IPS-18a (cell line): ENCODE measurements around the gene STXBP2.
A peak's percentile ranks its signal among the peaks of the same experiment; 100 is the strongest.

Source experiments
- H3K27ac ChIP-seq: one replicate; pipeline ENCODE4 v1.5.1; 2013; ENCODE audit warnings: low read length
- H3K27me3 ChIP-seq: one replicate; pipeline ENCODE4 v1.6.1; 2013; ENCODE audit warnings: mild to moderate bottlenecking, low read length; ENCODE audit not compliant: control insufficient read depth, insufficient read depth
- H3K36me3 ChIP-seq: one replicate; pipeline ENCODE4 v1.6.1; 2013; ENCODE audit warnings: low read depth, low read length; ENCODE audit not compliant: control insufficient read depth
- H3K4me1 ChIP-seq: one replicate; pipeline ENCODE4 v1.6.1; 2013; ENCODE audit warnings: low read depth, low read length; ENCODE audit not compliant: control insufficient read depth
- H3K4me3 ChIP-seq: one replicate; pipeline ENCODE4 v1.5.1; 2013; ENCODE audit warnings: low read length
- H3K9ac ChIP-seq: one replicate; pipeline ENCODE4 v1.6.1; 2013; ENCODE audit warnings: mild to moderate bottlenecking, low read length, moderate library complexity
- H3K9me3 ChIP-seq: one replicate; pipeline ENCODE4 v1.6.1; 2013; ENCODE audit warnings: low read depth, low read length; ENCODE audit not compliant: control insufficient read depth

The STXBP2 gene

DNA sequence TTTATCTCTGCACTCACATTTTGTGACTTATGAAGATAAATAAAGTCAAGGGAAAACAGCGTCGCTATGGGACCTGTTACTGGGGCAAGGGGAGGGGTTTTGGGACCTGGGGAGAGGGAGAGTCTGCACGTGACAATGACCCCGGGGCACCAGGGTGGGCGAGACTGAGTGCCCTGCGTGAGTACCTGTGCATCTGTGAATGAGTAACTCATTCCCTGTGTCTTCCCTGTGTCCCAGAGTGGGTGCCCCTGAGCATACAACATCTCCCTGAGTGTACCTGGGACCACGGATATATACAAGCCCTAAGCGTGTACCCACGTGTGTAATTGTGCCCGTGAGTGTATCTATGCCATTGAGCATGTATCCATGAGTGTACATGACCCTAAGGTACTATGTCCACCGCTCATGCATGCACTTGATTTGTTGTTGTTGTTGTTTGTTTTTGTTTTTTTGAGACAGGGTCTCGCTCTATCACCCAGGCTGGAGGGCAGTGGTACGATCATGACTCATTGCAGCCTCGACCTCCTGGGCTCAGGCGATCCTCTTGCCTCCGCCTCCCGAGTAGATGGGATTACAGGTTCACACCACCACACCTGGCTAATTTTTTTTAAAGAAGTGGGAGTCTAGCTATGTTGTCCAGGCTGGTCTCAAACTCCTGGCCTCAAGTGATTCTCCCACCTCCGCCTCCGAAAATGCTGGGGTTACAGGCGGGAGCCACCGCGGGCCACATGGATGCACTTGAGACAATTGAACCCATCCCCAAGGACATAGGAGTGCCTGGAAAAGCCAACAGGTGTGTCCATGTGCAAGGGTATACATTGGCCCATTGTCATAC lies 43.1 kb downstream of the STXBP2 start:
- Histone ChIP-seq H3K27ac (no peak overlapping the region), H3K9me3 (no peaks in the 10 kb centered on the region), H3K36me3 (peaks cover 6% of the 10 kb centered on the region), H3K4me3 (peak overlapping the region; percentile 80), H3K9ac (no peak overlapping the region), H3K27me3 (peaks cover 27% of the 10 kb centered on the region), H3K4me1 (peaks cover 4% of the 10 kb centered on the region)

GRCh38 chr19:7680606-7681339 lies 43.9 kb downstream of the STXBP2 start, which contains the start of gene TRAPPC5:
Gene TRAPPC5, plus strand, starts transcription at chr19:7680833. Its CDS starts 1,421 bp downstream, at chr19:7682254.
- no peak within 1 kb of the TSS for H3K27ac ChIP-seq
- H3K4me1 ChIP-seq, result peaks cover 4% of the 10 kb centered on the region
- H3K4me3 ChIP-seq, result peak within 1 kb of the TSS; percentile 80
- peaks cover 27% of the 10 kb centered on the region for H3K27me3 ChIP-seq
- no peaks in the 10 kb centered on the region for H3K9me3 ChIP-seq
- peak within 1 kb of the TSS; percentile 65 for H3K9ac ChIP-seq
- H3K36me3 ChIP-seq, result peaks cover 6% of the 10 kb centered on the region

DNA sequence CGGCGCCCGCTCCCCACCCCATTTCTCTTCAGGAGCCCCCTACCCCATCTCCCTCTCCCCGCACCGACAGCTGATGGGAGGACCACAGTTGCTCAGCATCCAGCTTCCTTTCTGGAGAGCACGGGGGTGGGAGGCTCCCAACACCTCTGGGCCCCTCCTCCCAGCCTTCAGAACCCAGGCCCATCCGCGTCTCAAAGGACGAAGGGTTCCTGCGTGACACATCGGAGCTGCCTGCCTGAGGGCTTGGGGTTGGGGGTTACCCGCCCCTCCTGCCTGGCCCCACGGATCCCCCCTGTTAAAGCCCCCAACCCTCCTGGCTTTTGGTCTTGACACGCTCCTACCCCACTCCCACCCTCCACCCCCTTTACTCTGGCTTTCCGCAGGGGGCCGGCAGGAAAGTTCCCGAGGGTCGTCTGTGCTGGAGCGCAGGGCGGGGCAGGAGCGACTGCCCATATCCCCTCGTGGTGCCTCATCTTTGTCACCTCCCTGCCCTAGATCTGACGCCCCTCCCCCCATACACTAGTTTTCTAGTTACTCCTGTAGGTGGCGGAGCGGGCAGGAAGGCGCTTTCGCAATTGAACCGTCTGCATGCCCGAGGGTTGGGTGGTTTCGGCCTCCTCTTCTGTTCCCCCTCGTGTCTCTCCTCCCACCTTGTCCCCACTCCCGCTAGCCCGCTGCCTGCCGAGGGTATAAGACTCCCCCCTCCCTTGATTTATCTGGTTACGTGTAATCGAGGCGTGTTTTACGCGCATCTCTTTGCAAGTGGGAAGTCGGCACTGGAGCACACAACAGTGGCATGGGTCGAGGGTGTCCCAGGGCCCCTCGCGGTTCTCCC lies 44.6 kb downstream of the STXBP2 start:
- Histone ChIP-seq H3K9ac (peak overlapping the region; percentile 65), H3K27ac (no peak overlapping the region), H3K27me3 (peaks cover 23% of the 10 kb centered on the region), H3K36me3 (peaks cover 6% of the 10 kb centered on the region), H3K4me3 (peak overlapping the region; percentile 80), H3K4me1 (peaks cover 4% of the 10 kb centered on the region), H3K9me3 (no peaks in the 10 kb centered on the region)

GRCh38 chr19:7682175-7682855 lies 45.4 kb downstream of the STXBP2 start:
- Histone ChIP-seq H3K4me3 (peak overlapping the region; percentile 80), H3K9ac (peak overlapping the region; percentile 65), H3K4me1 (peaks cover 4% of the 10 kb centered on the region), H3K9me3 (no peaks in the 10 kb centered on the region), H3K27ac (no peak overlapping the region), H3K27me3 (peaks cover 16% of the 10 kb centered on the region), H3K36me3 (peaks cover 6% of the 10 kb centered on the region)

- peaks cover 4% of the 10 kb centered on the region for H3K4me1 ChIP-seq
- no peak overlapping the region for H3K9ac ChIP-seq
- peaks cover 6% of the 10 kb centered on the region for H3K36me3 ChIP-seq
- H3K4me3 ChIP-seq, result no peak overlapping the region
- H3K27me3 ChIP-seq, result no peaks in the 10 kb centered on the region
- H3K9me3 ChIP-seq, result no peaks in the 10 kb centered on the region
- H3K27ac ChIP-seq, result no peak overlapping the region
Measured at GRCh38 chr19:7685546-7686445, 48.9 kb downstream of the STXBP2 start.

GRCh38 chr19:7687177-7687576 lies 50.3 kb downstream of the STXBP2 start:
- no peak overlapping the region for H3K27ac ChIP-seq
- no peak overlapping the region for H3K9ac ChIP-seq
- no peaks in the 10 kb centered on the region for H3K27me3 ChIP-seq
- no peak overlapping the region for H3K4me3 ChIP-seq
- H3K9me3 ChIP-seq, result no peaks in the 10 kb centered on the region
- peaks cover 6% of the 10 kb centered on the region for H3K36me3 ChIP-seq
- peaks cover under 1% of the 10 kb centered on the region for H3K4me1 ChIP-seq

DNA sequence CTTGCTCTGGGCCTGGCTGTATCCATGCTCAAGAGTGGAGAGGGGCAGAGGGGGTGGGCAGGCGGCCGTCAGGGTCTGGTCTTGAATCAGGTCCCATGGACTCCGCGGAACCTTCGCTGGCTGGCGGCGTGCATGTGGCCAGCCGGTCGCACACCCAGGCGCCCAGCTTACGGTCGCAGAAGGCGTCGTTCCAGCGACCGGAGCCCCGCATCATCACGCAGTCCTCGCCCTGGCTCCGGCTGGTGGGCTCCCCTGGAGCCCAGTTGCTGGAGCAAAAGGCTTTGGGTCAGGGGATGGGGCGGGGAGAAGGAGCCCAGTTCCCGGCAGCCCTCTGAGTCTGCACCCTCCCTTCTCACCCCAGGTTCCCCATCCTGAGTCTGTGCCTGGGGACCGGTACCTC lies 52.3 kb downstream of the STXBP2 start:
- no peak overlapping the region for H3K9ac ChIP-seq
- no peak overlapping the region for H3K4me3 ChIP-seq
- no peaks in the 10 kb centered on the region for H3K9me3 ChIP-seq
- H3K27me3 ChIP-seq, result no peaks in the 10 kb centered on the region
- H3K36me3 ChIP-seq, result no peaks in the 10 kb centered on the region
- no peaks in the 10 kb centered on the region for H3K4me1 ChIP-seq
- no peak overlapping the region for H3K27ac ChIP-seq

GRCh38 chr19:7690779-7691258 lies 53.9 kb downstream of the STXBP2 start:
- no peaks in the 10 kb centered on the region for H3K27me3 ChIP-seq
- no peak overlapping the region for H3K4me3 ChIP-seq
- no peaks in the 10 kb centered on the region for H3K36me3 ChIP-seq
- H3K9me3 ChIP-seq, result no peaks in the 10 kb centered on the region
- H3K4me1 ChIP-seq, result no peaks in the 10 kb centered on the region
- H3K9ac ChIP-seq, result no peak overlapping the region
- no peak overlapping the region for H3K27ac ChIP-seq

GRCh38 chr19:7691497-7691896 lies 54.6 kb downstream of the STXBP2 start:
- Histone ChIP-seq H3K27ac (no peak overlapping the region), H3K36me3 (no peaks in the 10 kb centered on the region), H3K4me3 (no peak overlapping the region), H3K9ac (no peak overlapping the region), H3K4me1 (no peaks in the 10 kb centered on the region), H3K27me3 (no peaks in the 10 kb centered on the region), H3K9me3 (no peaks in the 10 kb centered on the region)

GRCh38 chr19:7692417-7693088 lies 55.6 kb downstream of the STXBP2 start:
- Histone ChIP-seq H3K9me3 (no peaks in the 10 kb centered on the region), H3K9ac (no peak overlapping the region), H3K36me3 (no peaks in the 10 kb centered on the region), H3K27me3 (no peaks in the 10 kb centered on the region), H3K27ac (no peak overlapping the region), H3K4me1 (no peaks in the 10 kb centered on the region), H3K4me3 (no peak overlapping the region)
